SK-N-SH (cell line): ENCODE results near the gene CAD. TPM values are rescaled to one million over a fixed set of nuclear protein-coding genes. Genes with fewer than 3 reads are reported as not detected.
A peak's percentile ranks its signal among the peaks of the same experiment; 100 is the strongest.

Source experiments
- CTCF ChIA-PET: fragments of 300-600, 350-600 bp; formaldehyde crosslinking; extraction: SDS; loops from one replicate; lab custom pipeline; 2021; lab: Yijun Ruan, JAX
- POLR2A ChIA-PET: fragments of 350-600 bp; sonication (Branson Sonifier 250); formaldehyde crosslinking; extraction: SDS; loops from one replicate; lab custom pipeline; 2020; ENCODE audit warnings: antibody characterized with exemption, inconsistent platforms; lab: Yijun Ruan, JAX
- DNase-seq: peaks from one replicate; pipeline ENCODE4 v3.0.0; 2012
- H2AFZ ChIP-seq: fragments of 200-600 bp; sonication (generic); 2 replicates; pipeline ENCODE4 v1.8.1; 2016; ENCODE audit warnings: antibody characterized with exemption, mild to moderate bottlenecking, low read depth
- H3F3A ChIP-seq: fragments of 200-600 bp; sonication (generic); replicated peaks from 2 replicates; pipeline ENCODE3; 2016; ENCODE audit warnings: antibody characterized with exemption, mild to moderate bottlenecking; ENCODE audit not compliant: insufficient read depth
- H3K27ac ChIP-seq, 2 experiments: fragments of 200-500 bp in 1 of 2; fragments of 200-600 bp in 1 of 2; sonication (Bioruptor generic) in 1 of 2; sonication (generic), shearing (Covaris generic) in 1 of 2; 2 replicates each; pipeline versions ENCODE4 v1.5.1 to v1.6.1; 2014 to 2016; ENCODE audit warnings: low read depth in 2 of 2, inconsistent platforms in 1 of 2, low read length in 1 of 2, mild to moderate bottlenecking in 1 of 2, mixed read lengths in 1 of 2
- H3K27me3 ChIP-seq: fragments of 200-600 bp; sonication (generic), shearing (Covaris generic); 2 replicates; pipeline ENCODE4 v1.6.1; 2016; ENCODE audit warnings: mixed run types; ENCODE audit not compliant: insufficient read depth
- H3K36me3 ChIP-seq, 2 experiments: fragments of 200-500 bp in 1 of 2; fragments of 200-600 bp in 1 of 2; sonication (Bioruptor generic) in 1 of 2; sonication (generic) in 1 of 2; replicated peaks in 1 of 2; 2 replicates each; pipeline versions ENCODE3 to v1.5.1; 2014 to 2016; ENCODE audit warnings: low read length in 1 of 2, mild to moderate bottlenecking in 1 of 2; ENCODE audit not compliant: insufficient read depth in 2 of 2, control insufficient read depth in 1 of 2
- H3K4me1 ChIP-seq, 2 experiments: fragments of 200-500 bp in 1 of 2; fragments of 200-600 bp in 1 of 2; sonication (Bioruptor generic) in 1 of 2; sonication (generic), shearing (Covaris generic) in 1 of 2; 2 replicates each; pipeline versions ENCODE4 v1.5.1 to v1.6.1; 2014 to 2016; ENCODE audit warnings: low read depth in 1 of 2, low read length in 1 of 2, mixed run types in 1 of 2; ENCODE audit not compliant: insufficient read depth in 2 of 2, control insufficient read depth in 1 of 2
- H3K4me2 ChIP-seq: fragments of 200-600 bp; sonication (generic), shearing (Covaris generic); 2 replicates; pipeline ENCODE4 v1.6.1; 2017; ENCODE audit warnings: mixed run types
- H3K4me3 ChIP-seq, 2 experiments: fragments of 200-500 bp in 1 of 2; fragments of 200-600 bp in 1 of 2; sonication (Bioruptor generic) in 1 of 2; sonication (generic), shearing (Covaris generic) in 1 of 2; 2 replicates each; pipeline versions ENCODE4 v1.5.1 to v1.8.1; 2014 to 2016; ENCODE audit warnings: low read depth in 2 of 2, inconsistent platforms in 1 of 2, low read length in 1 of 2, mild to moderate bottlenecking in 1 of 2, mixed read lengths in 1 of 2, moderate library complexity in 1 of 2
- H3K79me2 ChIP-seq: fragments of 200-600 bp; sonication (generic); 2 replicates; pipeline ENCODE4 v1.8.1; 2017; ENCODE audit warnings: mild to moderate bottlenecking; ENCODE audit not compliant: insufficient read depth
- H3K9ac ChIP-seq: fragments of 200-600 bp; sonication (generic); 2 replicates; pipeline ENCODE4 v1.6.1; 2017; ENCODE audit warnings: mixed run types
- H3K9me2 ChIP-seq: fragments of 200-600 bp; sonication (generic); 2 replicates; pipeline ENCODE4 v1.6.1; 2017; ENCODE audit warnings: mixed run types
- H3K9me3 ChIP-seq: fragments of 200-600 bp; sonication (generic); 2 replicates; pipeline ENCODE4 v1.6.1; 2017; ENCODE audit warnings: mixed run types, mild to moderate bottlenecking, moderate library complexity
- H4K20me1 ChIP-seq: fragments of 200-600 bp; sonication (generic); 2 replicates; pipeline ENCODE4 v1.6.1; 2017; ENCODE audit warnings: mild to moderate bottlenecking, mixed run types; ENCODE audit not compliant: insufficient read depth
- CHD2 ChIP-seq: fragments of 150-350 bp; IDR thresholded peaks from 2 replicates; pipeline ENCODE4 v1.6.1; 2018; ENCODE audit warnings: low read length; ENCODE audit not compliant: partially characterized antibody
- ELF1 ChIP-seq: IDR thresholded peaks from 2 replicates; pipeline ENCODE4 v1.4.0; 2012
- EP300 ChIP-seq, 2 experiments: IDR thresholded peaks; 2 replicates each; pipeline versions ENCODE4 v1.4.0 to v1.6.1; 2012; ENCODE audit warnings: borderline replicate concordance in 1 of 2, low read depth in 1 of 2, low read length in 1 of 2
- EZH2phosphoT487 ChIP-seq: fragments of 200-600 bp; sonication (generic); IDR thresholded peaks from 2 replicates; pipeline ENCODE4 v1.6.1; 2017; ENCODE audit warnings: low read depth, mixed run types, mild to moderate bottlenecking, antibody characterized with exemption, moderate library complexity, borderline replicate concordance
- FOSL2 ChIP-seq: IDR thresholded peaks from 2 replicates; pipeline ENCODE4 v1.4.0; 2012; ENCODE audit warnings: low read depth, mild to moderate bottlenecking, moderate library complexity, borderline replicate concordance
- FOXJ3 ChIP-seq: sonication (generic); formaldehyde crosslinking; IDR thresholded peaks from 2 replicates; pipeline ENCODE4 v1.5.1; 2020; ENCODE audit warnings: mild to moderate bottlenecking, missing genetic modification reagents
- GATA2 ChIP-seq: sonication (generic); formaldehyde crosslinking; IDR thresholded peaks from 2 replicates; pipeline ENCODE4 v1.5.0; 2020; ENCODE audit warnings: mild to moderate bottlenecking, missing genetic modification reagents
- JUND ChIP-seq: IDR thresholded peaks from 2 replicates; pipeline ENCODE4 v1.4.0; 2012
- MEF2A ChIP-seq: IDR thresholded peaks from 2 replicates; pipeline ENCODE4 v1.4.0; 2012; ENCODE audit warnings: low read depth, borderline replicate concordance
- MXI1 ChIP-seq: IDR thresholded peaks from 2 replicates; pipeline ENCODE4 v1.6.1; 2012; ENCODE audit warnings: mild to moderate bottlenecking, low read depth, low read length, improper control_type of control experiment
- NRF1 ChIP-seq: IDR thresholded peaks from 2 replicates; pipeline ENCODE4 v1.6.1; 2012; ENCODE audit warnings: low read depth, mild to moderate bottlenecking, low read length
- PBX3 ChIP-seq: IDR thresholded peaks from 2 replicates; pipeline ENCODE4; 2012
- RAD21 ChIP-seq: IDR thresholded peaks from 2 replicates; pipeline ENCODE4 v1.6.1; 2012; ENCODE audit warnings: mild to moderate bottlenecking, low read length
- RCOR1 ChIP-seq: fragments of 150-350 bp; IDR thresholded peaks from 2 replicates; pipeline ENCODE4 v1.6.1; 2017; ENCODE audit warnings: antibody characterized with exemption, low read length
- REST ChIP-seq: IDR thresholded peaks from 2 replicates; pipeline ENCODE4 v1.6.1; 2012; ENCODE audit warnings: mild to moderate bottlenecking, low read depth, low read length, moderate library complexity
- RFX5 ChIP-seq: IDR thresholded peaks from 2 replicates; pipeline ENCODE4 v1.6.1; 2012; ENCODE audit warnings: mild to moderate bottlenecking, improper control_type of control experiment, low read length
- RXRA ChIP-seq: IDR thresholded peaks from 2 replicates; pipeline ENCODE4 v1.4.0; 2012; ENCODE audit warnings: low read depth, mild to moderate bottlenecking, borderline replicate concordance
- TAF1 ChIP-seq: IDR thresholded peaks from 2 replicates; pipeline ENCODE4 v1.6.1; 2012; ENCODE audit warnings: low read depth, mild to moderate bottlenecking, low read length, moderate library complexity, borderline replicate concordance
- TCF12 ChIP-seq: IDR thresholded peaks from 2 replicates; pipeline ENCODE4 v1.4.0; 2012
- TEAD4 ChIP-seq: IDR thresholded peaks from 2 replicates; pipeline ENCODE4 v1.4.0; 2012; ENCODE audit warnings: mild to moderate bottlenecking, borderline replicate concordance; ENCODE audit not compliant: insufficient read depth
- USF1 ChIP-seq: IDR thresholded peaks from 2 replicates; pipeline ENCODE4 v1.4.0; 2012; ENCODE audit warnings: low read depth, borderline replicate concordance
- YY1 ChIP-seq: IDR thresholded peaks from 2 replicates; pipeline ENCODE4 v1.4.0; 2012; ENCODE audit warnings: low read depth, mild to moderate bottlenecking
- WGBS: methylation state at CpG from one replicate; pipeline ENCODE4 v1.1.6; 2017; ENCODE audit warnings: low lambda C conversion rate; 5-methylcytosine and 5-hydroxymethylcytosine counted together
- polyA plus RNA-seq, 3 experiments: library from polyadenylated mRNA; depleted of rRNA; stranded (reverse); fragments of >200 nt; gene quantifications; 2 replicates each; pipeline ENCODE4 v1.2.3, GENCODE V29; 2012
- TF ChIP-seq, protein P1 (sequence below): fragments of 150-350 bp; IDR thresholded peaks from 2 replicates; pipeline ENCODE4 v1.6.1; 2017; ENCODE audit warnings: antibody characterized with exemption, low read length, low read depth, borderline replicate concordance

CAD gene
- 29.3 and 47.6 TPM in 2 replicates for polyA plus RNA-seq (2012; rRNA removed)
- polyA plus RNA-seq (2012; cell fraction: cytosol; rRNA removed), result 10.9 and 19.6 TPM in 2 replicates
- 120 and 198 TPM in 2 replicates for polyA plus RNA-seq (2012; cell fraction: nucleus; rRNA removed)

DNA sequence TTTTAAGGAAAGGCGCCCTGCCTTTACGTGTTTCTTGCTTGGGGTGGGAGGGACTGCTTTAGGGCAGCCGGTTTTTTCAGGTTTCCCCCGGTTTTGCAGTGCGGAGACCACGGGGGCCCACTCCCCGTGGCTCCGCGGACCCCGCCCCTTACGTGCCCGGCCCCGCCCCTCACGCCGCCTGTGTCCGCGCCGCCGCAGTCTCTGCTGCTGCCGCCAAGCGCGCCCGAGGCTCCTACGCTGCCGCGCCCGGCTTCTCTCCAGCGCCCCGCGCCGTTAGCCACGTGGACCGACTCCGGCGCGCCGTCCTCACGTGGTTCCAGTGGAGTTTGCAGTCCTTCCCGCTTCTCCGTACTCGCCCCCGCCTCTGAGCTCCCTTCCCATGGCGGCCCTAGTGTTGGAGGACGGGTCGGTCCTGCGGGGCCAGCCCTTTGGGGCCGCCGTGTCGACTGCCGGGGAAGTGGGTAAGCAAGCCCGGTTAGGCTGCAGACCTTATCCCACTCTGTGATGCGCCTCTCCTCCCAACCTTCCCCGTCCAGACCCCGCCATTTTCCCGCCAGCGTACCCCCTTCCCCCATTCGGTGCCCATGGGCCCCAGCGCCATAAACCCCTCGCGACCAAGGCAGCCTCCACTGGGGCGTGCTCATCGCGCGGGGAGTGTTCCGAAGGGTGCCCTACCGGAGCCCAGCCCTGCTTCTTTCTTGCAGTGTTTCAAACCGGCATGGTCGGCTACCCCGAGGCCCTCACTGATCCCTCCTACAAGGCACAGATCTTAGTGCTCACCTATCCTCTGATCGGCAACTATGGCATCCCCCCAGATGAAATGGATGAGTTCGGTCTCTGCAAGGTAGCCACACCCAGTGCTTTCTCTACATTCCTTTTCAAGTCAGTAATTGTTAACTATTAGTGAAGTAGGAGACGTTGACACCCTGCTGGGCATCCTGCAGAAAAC lies at the start of gene CAD:
Gene CAD (plus strand): TSS at position 197 of the 949 bp plus-strand sequence. CDS start 183 bp downstream, at position 380.
- Histone ChIP-seq H3K4me1 (peaks cover 9 to 24% of the 10 kb centered on the region in 2 experiments; a peak in 3 of 4 replicates), H3K9me3 (no peaks in the 10 kb centered on the region), H3K9ac (peak within 1 kb of the TSS; percentile 69), H4K20me1 (no peaks in the 10 kb centered on the region), H3K36me3 (peaks cover 43 to 51% of the 10 kb centered on the region in 2 experiments), H3K4me2 (peak within 1 kb of the TSS; percentile 86), H3K9me2 (no peaks in the 10 kb centered on the region), H3F3A (peaks cover 12% of the 10 kb centered on the region), H3K4me3 (peak within 1 kb of the TSS; percentile 73 to 82), H2AFZ (peak within 1 kb of the TSS; percentile 81), H3K79me2 (peaks cover 43% of the 10 kb centered on the region; the same call in 1 of the 2 replicates), H3K27ac (peak within 1 kb of the TSS; percentile 28 to 74), H3K27me3 (no peaks in the 10 kb centered on the region)
- peak; percentile 99 for DNase-seq
- ChIA-PET POLR2A (interaction anchor here (1.5 kb wide), 1 partner anchor 13 kb away, joined by 4 read pairs; no protein-coding TSS in a partner anchor), CTCF (interaction anchor here (0.6 to 1.5 kb wide), 9 partner anchors 9 to 118 kb away, joined by 3 to 7 read pairs (median 3); no protein-coding TSS in a partner anchor)
- WGBS, result 1% methylated on average over 60 of the region's 72 CpGs
- TF ChIP-seq TCF12 (no peak), RAD21 (no peak), CHD2 (peak; percentile 57), JUND (no peak), ELF1 (no peak), EP300 (IDR thresholded peaks at IDR 0.05; ENCODE audit: borderline replicate concordance in 1 of 2, low read depth in 1 of 2, low read length in 1 of 2) (no peak; a peak in 1 of 4 replicates), REST (peak; percentile 43; the same call in 1 of the 2 replicates), EZH2phosphoT487 (no peak), NRF1 (peak; percentile 48; the same call in 1 of the 2 replicates), YY1 (peak; percentile 73), TEAD4 (0 out of 2 replicates have a peak, but pooled peaks have one; percentile 29), FOSL2 (no peak), RCOR1 (no peak), GATA2 (CRISPR knock-in tag) (no peak), MXI1 (peak; percentile 100), FOXJ3 (0 out of 2 replicates have a peak, but pooled peaks have one; percentile 35), RXRA (no peak), TAF1 (peak; percentile 52; the same call in 1 of the 2 replicates), PBX3 (peak; percentile 53; the same call in 1 of the 2 replicates), RFX5 (no peak), USF1 (peak; percentile 91), MEF2A (no peak)
- TF ChIP-seq, protein P1, sequence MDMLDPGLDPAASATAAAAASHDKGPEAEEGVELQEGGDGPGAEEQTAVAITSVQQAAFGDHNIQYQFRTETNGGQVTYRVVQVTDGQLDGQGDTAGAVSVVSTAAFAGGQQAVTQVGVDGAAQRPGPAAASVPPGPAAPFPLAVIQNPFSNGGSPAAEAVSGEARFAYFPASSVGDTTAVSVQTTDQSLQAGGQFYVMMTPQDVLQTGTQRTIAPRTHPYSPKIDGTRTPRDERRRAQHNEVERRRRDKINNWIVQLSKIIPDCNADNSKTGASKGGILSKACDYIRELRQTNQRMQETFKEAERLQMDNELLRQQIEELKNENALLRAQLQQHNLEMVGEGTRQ, result peak; percentile 72
